NCI-H128 (cell line): ENCODE results near the gene AADACL4.
"Not testable (repeated sequence)": the region's sequence is repeated elsewhere in the genome, so short reads cannot be mapped to it uniquely, and the experiment has no call there.

Experiments used
- DNase-seq: peaks from one replicate; lab custom pipeline; 2025; ENCODE audit not compliant: unreplicated experiment; lab: John Stamatoyannopoulos, UW

The AADACL4 gene

GRCh38 chr1:12657885-12658512 is 14.1 kb downstream of the AADACL4 start:
- not testable (repeated sequence) for DNase-seq

GRCh38 chr1:12658531-12659453 is 14.9 kb downstream of the AADACL4 start:
- peak; percentile 89 for DNase-seq

- no peak for DNase-seq
Observed at GRCh38 chr1:12661606-12662219, 17.8 kb downstream of the AADACL4 start.

- DNase-seq: no peak
Observed at GRCh38 chr1:12662556-12662955, 18.7 kb downstream of the AADACL4 start.

- no peak for DNase-seq
Observed at GRCh38 chr1:12665511-12665910, 21.6 kb downstream of the AADACL4 start.

- DNase-seq: no peak
Observed at GRCh38 chr1:12666141-12666735, 22.4 kb downstream of the AADACL4 start.

- no peak for DNase-seq
Observed at GRCh38 chr1:12669529-12670068, 25.7 kb downstream of the AADACL4 start.

- DNase-seq: no peak
Observed at GRCh38 chr1:12674358-12674757, 30.5 kb downstream of the AADACL4 start.

- not testable (repeated sequence) for DNase-seq
Observed at GRCh38 chr1:12676122-12676521, 32.2 kb downstream of the AADACL4 start.

- no peak for DNase-seq
Observed at GRCh38 chr1:12677565-12677964, 33.7 kb downstream of the AADACL4 start.

GRCh38 chr1:12678350-12678749 is 34.5 kb downstream of the AADACL4 start:
- no peak for DNase-seq

- no peak for DNase-seq
Observed at GRCh38 chr1:12678820-12679219, 34.9 kb downstream of the AADACL4 start.

- no peak for DNase-seq
Observed at GRCh38 chr1:12690156-12690555, 46.3 kb downstream of the AADACL4 start.

GRCh38 chr1:12692967-12693782 is 49.3 kb downstream of the AADACL4 start:
- DNase-seq: no peak

- no peak for DNase-seq
Observed at GRCh38 chr1:12696658-12697057, 52.8 kb downstream of the AADACL4 start.

- DNase-seq: no peak
Observed at GRCh38 chr1:12697397-12697796, 53.5 kb downstream of the AADACL4 start.

- no peak for DNase-seq
Observed at GRCh38 chr1:12703821-12704451, 60.1 kb downstream of the AADACL4 start.

- no peak for DNase-seq
Observed at GRCh38 chr1:12706061-12706460, 62.2 kb downstream of the AADACL4 start.

- no peak for DNase-seq
Observed at GRCh38 chr1:12708396-12709090, 64.7 kb downstream of the AADACL4 start.
